ENCODE data around the gene CFAP47.
"Not testable (repeated sequence)": the region's sequence is repeated elsewhere in the genome, so short reads cannot be mapped to it uniquely, and the experiment has no call there.

The CFAP47 gene

DNA sequence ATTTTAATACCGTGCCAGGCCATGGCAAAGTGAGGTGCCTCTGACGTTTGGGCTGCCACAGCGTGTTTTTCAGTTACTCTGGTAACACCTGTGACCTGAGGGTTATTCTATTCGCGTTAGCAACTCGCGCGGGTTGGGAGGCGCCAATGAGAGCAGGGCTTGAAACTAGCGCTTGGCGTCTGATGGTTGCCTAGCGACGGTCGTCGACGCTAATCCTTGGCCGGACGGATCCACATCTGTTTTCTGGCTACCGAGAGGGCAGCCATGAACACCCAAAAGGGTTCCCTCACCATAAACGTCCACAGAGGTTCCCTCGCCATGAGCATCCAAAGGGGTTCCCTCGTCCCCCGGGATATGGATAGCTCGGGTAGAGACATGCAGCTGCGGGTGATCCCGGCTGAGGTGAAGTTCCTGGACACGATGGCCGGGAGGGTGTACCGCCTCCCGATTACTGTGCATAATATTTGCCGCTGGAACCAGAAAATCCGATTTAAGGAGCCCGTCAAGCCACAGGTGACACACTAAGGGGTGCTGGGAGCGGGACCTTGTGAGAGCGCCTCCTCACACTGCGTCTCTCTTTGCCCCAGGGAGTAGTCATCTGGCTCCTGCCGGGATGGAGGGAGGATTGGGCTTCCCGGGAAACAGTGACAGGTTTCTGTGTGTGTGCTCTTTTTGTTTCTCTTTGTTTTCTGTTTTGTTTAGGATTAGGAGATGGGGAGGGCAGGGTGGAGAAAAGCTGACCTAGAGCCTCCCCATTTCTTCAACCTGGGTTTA lies at the start of gene CFAP47:
Gene CFAP47, plus strand, starts transcription at position 199 of the 774 bp plus-strand sequence. Its CDS starts 66 bp downstream, at position 265.
- no peak for DNase-seq

- no peak for DNase-seq
Observed at GRCh38 chrX:35880601-35881000, 38.9 kb upstream of the CFAP47 start.

DNA sequence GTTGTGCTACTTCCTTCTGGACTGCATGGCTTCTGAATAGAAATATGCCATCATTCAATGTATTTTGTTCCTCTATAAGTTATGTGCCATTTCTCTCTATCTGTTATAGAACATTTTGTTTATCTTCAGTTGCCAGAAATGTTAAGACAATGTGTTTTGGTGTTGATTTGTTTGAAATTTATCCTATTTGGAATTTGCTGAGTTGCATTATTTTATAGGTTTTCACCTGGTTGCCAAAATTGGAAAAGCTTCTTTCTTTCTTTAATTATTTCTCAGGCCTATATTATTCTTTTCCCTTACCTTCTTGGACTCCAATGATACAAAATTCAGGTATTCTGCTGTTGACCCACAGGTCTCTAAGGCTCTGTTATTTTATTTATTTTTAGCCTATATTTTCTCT lies 33.4 kb upstream of the CFAP47 start:
- DNase-seq, result no peak

DNA sequence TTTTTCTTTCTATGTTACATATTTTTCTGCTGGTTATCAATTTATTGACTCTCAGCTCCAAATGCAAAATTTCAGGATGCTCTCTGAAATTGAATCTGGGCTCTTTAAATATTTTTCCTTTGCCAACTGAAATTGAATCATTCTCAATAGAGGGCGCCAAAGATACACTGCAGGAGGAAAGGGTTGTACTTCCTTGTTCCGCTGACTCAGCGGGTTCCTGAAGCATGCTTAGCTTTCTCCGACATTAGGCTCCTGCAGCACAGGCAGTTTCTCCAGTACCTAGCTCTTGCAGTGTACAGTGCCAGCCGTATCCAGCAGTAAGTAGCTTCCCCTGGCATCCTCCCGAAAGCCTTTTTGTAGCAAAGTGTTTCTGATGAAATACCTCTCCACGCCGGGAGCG lies 28.8 kb upstream of the CFAP47 start:
- peak; percentile 26 for DNase-seq

- DNase-seq, result not testable (repeated sequence)
Observed at GRCh38 chrX:35986816-35987215, 67.3 kb downstream of the CFAP47 start.

- no peak for DNase-seq
Observed at GRCh38 chrX:36007207-36007606, 87.7 kb downstream of the CFAP47 start.

- DNase-seq, result no peak
Observed at GRCh38 chrX:36019125-36019524, 99.6 kb downstream of the CFAP47 start.

GRCh38 chrX:36035550-36035949 lies 116.0 kb downstream of the CFAP47 start:
- no peak for DNase-seq

- DNase-seq, result no peak
Observed at GRCh38 chrX:36062778-36063177, 143.2 kb downstream of the CFAP47 start.

- no peak for DNase-seq
Observed at GRCh38 chrX:36071061-36071460, 151.5 kb downstream of the CFAP47 start.

- not testable (repeated sequence) for DNase-seq
Observed at GRCh38 chrX:36075009-36075408, 155.5 kb downstream of the CFAP47 start.

DNA sequence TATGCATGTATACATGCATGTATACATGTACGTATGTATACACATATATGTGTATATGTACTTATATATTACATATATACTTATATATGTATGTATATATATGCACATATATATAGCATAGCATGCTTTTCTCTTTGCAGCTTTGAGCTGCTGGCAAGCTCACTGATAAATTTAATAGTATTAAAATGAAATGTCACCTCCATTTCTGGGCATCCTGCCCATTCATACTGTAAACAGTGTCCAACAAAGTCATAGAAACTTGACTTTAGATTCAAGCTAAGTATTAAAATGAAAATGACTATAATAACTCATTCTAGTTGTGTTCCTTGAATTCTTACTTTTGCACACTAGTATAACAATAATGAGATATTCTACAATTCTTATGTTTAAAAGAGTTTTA lies 163.7 kb downstream of the CFAP47 start:
- DNase-seq, result no peak

DNA sequence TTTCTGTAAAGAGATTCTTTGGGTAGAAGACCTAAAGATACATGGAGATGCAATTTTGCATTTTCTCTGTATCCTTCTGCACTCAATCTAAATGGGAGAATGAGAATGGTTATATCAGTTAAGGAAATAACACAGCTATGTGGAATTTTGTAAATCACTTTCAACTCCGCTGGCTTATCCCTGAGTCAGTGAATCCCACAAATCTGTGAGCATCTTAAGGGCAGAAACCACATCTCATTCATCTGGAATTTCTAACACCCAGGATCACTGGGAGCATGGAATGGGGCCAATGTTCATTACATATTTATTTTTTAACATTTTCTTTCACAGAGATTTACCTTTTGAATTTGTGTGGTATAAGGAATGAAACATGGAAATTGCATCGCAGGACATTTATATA lies 167.8 kb downstream of the CFAP47 start:
- no peak for DNase-seq

DNA sequence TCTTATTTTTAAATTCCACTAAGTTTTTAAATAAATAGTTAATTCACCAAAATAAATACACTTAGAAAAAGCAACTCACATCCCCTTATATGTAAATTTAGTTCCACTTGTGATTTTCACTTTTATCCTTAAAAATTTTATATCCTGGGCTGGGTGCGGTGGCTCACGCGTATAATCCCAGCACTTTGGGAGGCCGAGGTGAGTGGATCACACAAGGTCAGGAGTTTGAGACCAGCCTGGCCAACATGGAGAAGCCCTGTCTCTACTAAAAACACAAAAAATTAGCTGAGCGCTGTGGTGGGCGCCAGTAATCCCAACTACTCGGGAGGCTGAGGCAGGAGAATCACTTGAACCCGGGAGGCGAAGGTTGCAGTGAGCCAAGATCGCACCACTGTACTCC lies 169.4 kb downstream of the CFAP47 start:
- DNase-seq, result not testable (repeated sequence)

- DNase-seq, result no peak
Observed at GRCh38 chrX:36102425-36102824, 182.9 kb downstream of the CFAP47 start.

GRCh38 chrX:36116222-36116621 lies 196.7 kb downstream of the CFAP47 start:
- DNase-seq, result no peak

DNA sequence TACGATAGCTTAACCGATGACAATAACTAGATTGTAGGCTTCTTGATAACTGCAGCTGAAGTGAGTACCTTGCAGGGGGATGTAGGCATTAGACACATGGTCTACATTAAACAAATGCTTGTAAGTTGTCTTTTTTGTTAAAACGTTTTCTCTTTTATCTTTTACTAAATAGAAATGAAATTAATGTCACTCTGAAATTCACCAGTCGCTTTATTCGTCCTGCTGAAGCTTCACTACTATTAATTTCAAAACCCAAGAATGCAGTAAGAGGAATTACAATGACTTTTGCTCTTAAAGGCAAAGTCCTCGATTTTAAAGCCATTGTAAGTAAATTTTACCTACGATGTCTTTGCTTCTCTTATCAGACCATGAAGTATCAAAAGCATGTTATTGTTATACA lies 239.7 kb downstream of the CFAP47 start:
- DNase-seq, result no peak

DNA sequence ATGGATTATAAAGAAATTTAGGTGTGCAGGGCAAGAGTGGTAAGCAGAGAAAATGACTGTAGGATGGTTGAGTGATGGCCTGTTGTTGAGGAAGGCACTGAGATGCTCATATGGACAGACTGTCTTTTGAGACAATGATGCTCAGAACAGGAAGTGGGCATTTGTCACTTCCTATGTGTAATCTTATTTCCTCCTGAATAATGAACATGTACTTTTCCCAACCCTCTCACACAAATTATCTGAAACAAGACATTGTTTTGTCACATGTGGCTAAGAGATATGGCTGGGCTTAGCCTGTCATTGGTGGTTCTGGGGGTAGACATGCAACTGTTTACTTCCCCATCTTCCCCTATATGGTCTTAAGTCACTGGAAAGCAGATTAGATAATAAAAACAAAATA lies 240.5 kb downstream of the CFAP47 start:
- DNase-seq, result no peak

DNA sequence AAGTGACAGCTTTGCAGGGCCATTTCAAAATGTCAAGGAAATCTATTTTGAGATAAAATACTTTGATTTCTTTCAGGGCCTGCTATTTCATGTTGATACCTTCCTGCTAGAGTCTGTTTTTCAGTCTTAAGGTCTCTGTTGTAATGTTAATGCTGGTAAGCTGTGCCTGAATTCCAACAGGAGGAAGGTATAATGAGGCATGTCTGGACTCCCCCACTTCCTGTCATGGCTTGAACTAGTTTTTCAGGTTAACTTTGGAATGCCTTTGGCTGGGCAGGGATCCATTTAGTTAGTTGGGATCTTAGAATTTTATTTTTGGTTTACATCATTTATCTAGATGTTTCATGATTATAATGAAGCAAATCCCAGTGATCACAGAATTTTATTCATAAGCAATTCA lies 279.0 kb downstream of the CFAP47 start:
- DNase-seq, result no peak

DNA sequence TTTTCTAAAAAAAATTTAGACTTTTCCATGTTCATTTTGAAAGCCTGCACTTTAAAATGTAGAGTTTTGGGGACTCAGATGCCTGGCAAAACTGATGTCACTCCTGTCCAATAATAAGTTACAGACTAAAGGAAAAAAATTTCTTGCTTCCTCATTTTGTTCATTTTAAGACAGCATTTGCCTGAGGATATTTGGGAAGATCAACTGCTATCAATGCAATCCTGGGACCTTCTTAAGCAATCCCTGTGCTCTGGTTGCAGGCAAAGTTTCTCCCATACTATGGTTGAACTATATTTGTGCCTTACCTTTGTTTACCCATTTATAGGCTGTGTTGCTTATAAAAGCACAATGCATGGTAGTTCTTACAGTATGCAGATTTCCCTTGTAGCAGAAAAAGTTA lies 280.4 kb downstream of the CFAP47 start:
- no peak for DNase-seq

- no peak for DNase-seq
Observed at GRCh38 chrX:36214924-36215323, 295.4 kb downstream of the CFAP47 start.

DNA sequence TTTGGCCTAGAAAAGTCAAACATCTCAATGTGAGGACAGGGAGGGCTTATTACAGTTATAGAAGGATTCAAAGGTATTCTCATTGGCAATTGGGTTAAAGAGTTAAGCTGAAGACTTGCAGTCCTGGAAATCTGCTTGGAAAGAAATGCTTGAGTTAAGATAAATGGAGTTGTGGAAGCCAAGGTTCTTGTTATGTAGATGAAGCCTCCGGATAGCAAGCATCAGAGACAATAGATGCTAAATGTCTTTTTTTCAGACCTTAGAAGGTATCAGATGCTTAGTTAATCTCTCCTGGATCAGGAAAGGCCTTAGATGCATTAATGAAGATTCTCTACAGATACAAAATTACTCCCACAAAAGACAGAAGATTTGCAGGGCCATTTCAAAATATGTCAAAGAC lies 299.3 kb downstream of the CFAP47 start:
- DNase-seq, result no peak

GRCh38 chrX:36234840-36235528 lies 315.4 kb downstream of the CFAP47 start:
- DNase-seq, result not testable (repeated sequence)

DNA sequence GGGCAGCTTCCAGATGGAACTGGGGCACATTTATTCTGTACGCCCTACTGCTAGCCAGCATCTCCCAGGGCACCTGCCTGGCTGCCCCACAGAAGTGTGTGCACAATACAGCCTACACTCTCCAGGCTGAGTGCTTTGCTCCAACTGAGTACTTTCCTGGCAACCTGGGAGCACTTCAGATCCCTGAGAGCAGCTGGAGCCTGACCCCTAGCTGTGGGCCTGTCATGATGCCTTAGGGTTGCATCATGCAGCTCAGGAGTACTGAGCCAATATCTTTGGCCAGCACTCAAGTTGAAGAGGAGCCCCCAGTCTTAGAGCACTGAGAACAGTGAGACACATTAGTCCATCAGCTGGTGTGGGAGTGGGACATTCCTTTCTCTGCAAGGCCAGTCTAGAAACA lies 321.9 kb downstream of the CFAP47 start:
- no peak for DNase-seq

GRCh38 chrX:36266155-36266554 lies 346.6 kb downstream of the CFAP47 start:
- no peak for DNase-seq

Data from 8988T (cell line).